Naive thymus-derived CD4-positive, alpha-beta T cell (primary cell): Measurements from ENCODE around the gene CETN1. TPM values are rescaled to one million over a fixed set of nuclear protein-coding genes. Genes with fewer than 3 reads are reported as not detected.

Experiments used
- ATAC-seq: fragments of 150-1000 bp; cut with Tn5 transposase; 2 replicates; pipeline ENCODE4 v1.10.0; 2021; ENCODE audit warnings: mild to moderate bottlenecking, moderate library complexity
- CTCF ChIA-PET: fragments of 350-600 bp; sonication (Branson Sonifier 250); formaldehyde crosslinking; loops from one replicate; lab custom pipeline; 2021; ENCODE audit warnings: antibody characterized with exemption; lab: Charles Lee
- POLR2A ChIA-PET: fragments of 350-600 bp; sonication (Branson Sonifier 250); formaldehyde crosslinking; loops from one replicate; lab custom pipeline; 2021; ENCODE audit warnings: antibody characterized with exemption, inconsistent platforms; lab: Charles Lee
- DNase-seq, 9 donors: peaks; one replicate each; pipeline versions ENCODE4 v3.0.0 to v3.0.0-alpha.2; 2020 to 2022; ENCODE audit warnings: mixed read lengths in 1 of 9
- H3K27ac ChIP-seq: one replicate; pipeline ENCODE4 v1.7.0; 2013; ENCODE audit warnings: mild to moderate bottlenecking, low read depth, low read length, moderate library complexity
- H3K27me3 ChIP-seq, 2 donors: one replicate each; pipeline ENCODE4 v1.7.0; 2013; ENCODE audit warnings: low read length in 2 of 2, mild to moderate bottlenecking in 2 of 2, moderate library complexity in 2 of 2; ENCODE audit not compliant: control insufficient read depth in 2 of 2, insufficient read depth in 2 of 2
- H3K36me3 ChIP-seq, 3 experiments: 1 replicate in 2 of 3; 2 replicates in 1 of 3; pipeline ENCODE4 v1.7.0; 2013; ENCODE audit warnings: low read length in 3 of 3, mild to moderate bottlenecking in 3 of 3, moderate library complexity in 1 of 3; ENCODE audit not compliant: insufficient read depth in 3 of 3, control insufficient read depth in 2 of 3
- H3K4me1 ChIP-seq, 2 donors: one replicate each; pipeline ENCODE4 v1.7.0; 2013; ENCODE audit warnings: low read length in 2 of 2, mild to moderate bottlenecking in 2 of 2, moderate library complexity in 1 of 2; ENCODE audit not compliant: control insufficient read depth in 2 of 2, insufficient read depth in 2 of 2
- H3K4me3 ChIP-seq: 2 replicates; pipeline ENCODE4 v1.7.0; 2013; ENCODE audit warnings: mild to moderate bottlenecking, low read length
- H3K9me3 ChIP-seq, 3 experiments: 1 replicate in 2 of 3; 2 replicates in 1 of 3; pipeline ENCODE4 v1.7.0; 2013; ENCODE audit warnings: low read length in 3 of 3; ENCODE audit not compliant: control insufficient read depth in 2 of 3
- H3K27ac Mint-ChIP-seq, 9 donors: one replicate each; pipeline ENCODE4 v1.8.0; 2020 to 2022; ENCODE audit warnings: mixed read lengths in 9 of 9, mild to moderate bottlenecking in 8 of 9, moderate library complexity in 5 of 9, inconsistent platforms in 2 of 9
- H3K27me3 Mint-ChIP-seq, 5 donors: one replicate each; pipeline ENCODE4 v1.8.0; 2021 to 2022; ENCODE audit warnings: mixed read lengths in 5 of 5, mild to moderate bottlenecking in 1 of 5
- H3K36me3 Mint-ChIP-seq, 5 donors: one replicate each; pipeline ENCODE4 v1.8.0; 2020 to 2022; ENCODE audit warnings: mixed read lengths in 5 of 5, mild to moderate bottlenecking in 3 of 5, inconsistent platforms in 1 of 5
- H3K4me1 Mint-ChIP-seq, 7 donors: one replicate each; pipeline ENCODE4 v1.8.0; 2020 to 2022; ENCODE audit warnings: mixed read lengths in 7 of 7, mild to moderate bottlenecking in 3 of 7, inconsistent platforms in 1 of 7
- H3K4me3 Mint-ChIP-seq, 10 donors: one replicate each; pipeline ENCODE4 v1.8.0; 2020 to 2022; ENCODE audit warnings: mild to moderate bottlenecking in 10 of 10, mixed read lengths in 10 of 10, moderate library complexity in 6 of 10, inconsistent platforms in 2 of 10
- H3K9me3 Mint-ChIP-seq, 11 donors: one replicate each; pipeline ENCODE4 v1.8.0; 2020 to 2022; ENCODE audit warnings: mixed read lengths in 11 of 11, mild to moderate bottlenecking in 4 of 11, inconsistent platforms in 1 of 11, moderate library complexity in 1 of 11
- intact Hi-C, 2 donors: fragments of 100-400 bp; cut with micrococcal nuclease; formaldehyde crosslinking; loops; one replicate each; pipeline ENCODE4 v1.15.1; 2023
- polyA plus RNA-seq, 2 donors: library from polyadenylated mRNA; unstranded; fragments of 300-500 nt; fragmentation: Illumina TruSeq; gene quantifications; one replicate each; pipeline ENCODE4 v1.2.3, GENCODE V29; 2021
- total RNA-seq, 6 experiments: library from RNA in 5 of 6; stranded (reverse) in 5 of 6; gene quantifications; 1 replicate in 5 of 6; 2 replicates in 1 of 6; pipeline ENCODE4 v1.2.3 and lab custom pipeline; 2021 to 2026

Gene CETN1
- total and polyA plus RNA-seq, 7 experiments from 2014 or later = not detected

DNA sequence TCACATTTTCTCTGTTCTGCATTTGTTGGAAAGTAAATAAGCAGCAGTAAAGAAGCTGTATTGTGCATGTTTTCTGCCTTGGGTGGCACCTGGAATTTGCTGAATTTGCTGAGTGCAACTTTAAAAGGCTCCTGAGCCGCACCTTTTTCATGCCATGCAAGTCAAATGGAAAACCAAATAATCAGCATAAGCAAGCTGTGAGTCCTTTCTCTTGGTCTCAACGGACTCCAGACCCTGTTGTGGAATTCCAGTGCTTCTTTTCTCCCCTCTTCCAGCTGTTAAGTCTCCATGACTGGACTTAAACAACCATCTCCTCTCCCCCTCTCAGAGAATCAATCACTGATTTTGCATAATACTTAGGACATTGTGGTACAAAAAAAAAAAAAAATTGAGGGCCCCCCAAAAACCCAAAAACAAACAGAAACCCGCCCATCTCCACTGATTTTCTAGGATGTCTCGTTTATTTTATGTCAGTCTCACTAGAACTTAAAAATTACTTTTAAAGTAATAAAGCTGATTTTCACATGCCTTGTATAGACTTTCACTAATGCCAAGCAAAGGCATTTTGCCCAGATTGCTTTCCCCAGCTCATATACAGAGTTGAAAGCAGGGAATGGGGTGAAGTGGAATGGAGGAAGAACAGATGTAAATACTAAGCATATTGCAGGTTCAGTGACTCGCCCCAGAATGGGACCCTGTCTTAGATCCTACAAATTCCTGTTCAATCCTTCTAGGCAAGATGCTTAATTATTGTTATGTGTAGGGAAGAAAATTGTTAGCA, 5.1 kb upstream of the CETN1 start:
- Mint-ChIP-seq H3K4me3 (no peak overlapping the region), H3K9me3 (peaks cover 0 to 3% (median 0%) of the 10 kb centered on the region in 11 donors), H3K27ac (no peak overlapping the region), H3K4me1 (no peaks in the 10 kb centered on the region), H3K36me3 (no peaks in the 10 kb centered on the region), H3K27me3 (peaks cover 0 to 19% (median 13%) of the 10 kb centered on the region in 5 donors)
- no peaks in the 10 kb centered on the region for H3K4me1 ChIP-seq
- H3K27me3 ChIP-seq = no peaks in the 10 kb centered on the region
- intact Hi-C loops = no loop called here
- DNase-seq (no peak), ATAC-seq (no peak)
- no peak overlapping the region for H3K27ac ChIP-seq
- no peaks in the 10 kb centered on the region for H3K36me3 ChIP-seq
- ChIA-PET POLR2A (no interaction called here), CTCF (no interaction called here)
- no peaks in the 10 kb centered on the region for H3K9me3 ChIP-seq
- H3K4me3 ChIP-seq = no peak overlapping the region

- no peaks in the 10 kb centered on the region for H3K36me3 Mint-ChIP-seq
- H3K27me3 ChIP-seq = no peaks in the 10 kb centered on the region
- H3K27me3 Mint-ChIP-seq = peaks cover 0 to 20% (median 16%) of the 10 kb centered on the region in 5 donors
- ChIA-PET POLR2A (no interaction called here), CTCF (no interaction called here)
- intact Hi-C loops = no loop called here
- no peak overlapping the region for H3K27ac Mint-ChIP-seq
- peaks cover 0 to 3% (median 0%) of the 10 kb centered on the region in 11 donors for H3K9me3 Mint-ChIP-seq
- H3K36me3 ChIP-seq = no peaks in the 10 kb centered on the region
- ATAC-seq (no peak), DNase-seq (no peak)
- no peaks in the 10 kb centered on the region for H3K9me3 ChIP-seq
- H3K4me3 ChIP-seq = no peak overlapping the region
- no peaks in the 10 kb centered on the region for H3K4me1 ChIP-seq
- no peak overlapping the region for H3K4me3 Mint-ChIP-seq
- H3K27ac ChIP-seq = no peak overlapping the region
- H3K4me1 Mint-ChIP-seq = no peaks in the 10 kb centered on the region
Measured at GRCh38 chr18:576924-577323, 3.3 kb upstream of the CETN1 start.

GRCh38 chr18:577643-578375, 2.4 kb upstream of the CETN1 start:
- peaks cover 0 to 3% (median 0%) of the 10 kb centered on the region in 11 donors for H3K9me3 Mint-ChIP-seq
- Histone ChIP-seq H3K27me3 (no peaks in the 10 kb centered on the region), H3K27ac (no peak overlapping the region), H3K4me3 (no peak overlapping the region), H3K4me1 (no peaks in the 10 kb centered on the region), H3K36me3 (no peaks in the 10 kb centered on the region), H3K9me3 (no peaks in the 10 kb centered on the region)
- peaks cover 0 to 25% (median 23%) of the 10 kb centered on the region in 5 donors for H3K27me3 Mint-ChIP-seq
- POLR2A ChIA-PET = no interaction called here
- no peak overlapping the region for H3K4me3 Mint-ChIP-seq
- H3K36me3 Mint-ChIP-seq = no peaks in the 10 kb centered on the region
- intact Hi-C loops = no loop called here
- CTCF ChIA-PET = no interaction called here
- DNase-seq (no peak), ATAC-seq (no peak)
- H3K27ac Mint-ChIP-seq = no peak overlapping the region
- no peaks in the 10 kb centered on the region for H3K4me1 Mint-ChIP-seq

DNA sequence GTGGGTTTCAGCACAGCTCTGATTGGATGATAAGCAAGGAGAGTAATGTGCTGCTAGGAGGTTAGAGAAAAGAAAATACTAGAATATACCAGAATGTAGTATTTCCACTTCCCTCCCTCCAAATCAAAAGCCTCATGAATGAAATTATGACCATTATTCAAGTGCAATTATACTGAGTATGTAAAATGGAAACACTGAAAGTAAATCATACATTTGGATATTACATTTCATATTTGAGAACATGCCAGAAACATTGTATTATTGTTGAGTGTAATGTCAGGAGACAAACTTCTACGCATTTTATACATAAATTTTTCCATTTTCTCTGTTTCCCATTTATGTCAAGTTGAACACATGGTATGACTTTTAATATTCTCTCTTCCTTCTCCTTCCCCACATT, 942 bp upstream of the CETN1 start:
- H3K27ac Mint-ChIP-seq = no peak overlapping the region
- no peak overlapping the region for H3K4me3 ChIP-seq

DNA sequence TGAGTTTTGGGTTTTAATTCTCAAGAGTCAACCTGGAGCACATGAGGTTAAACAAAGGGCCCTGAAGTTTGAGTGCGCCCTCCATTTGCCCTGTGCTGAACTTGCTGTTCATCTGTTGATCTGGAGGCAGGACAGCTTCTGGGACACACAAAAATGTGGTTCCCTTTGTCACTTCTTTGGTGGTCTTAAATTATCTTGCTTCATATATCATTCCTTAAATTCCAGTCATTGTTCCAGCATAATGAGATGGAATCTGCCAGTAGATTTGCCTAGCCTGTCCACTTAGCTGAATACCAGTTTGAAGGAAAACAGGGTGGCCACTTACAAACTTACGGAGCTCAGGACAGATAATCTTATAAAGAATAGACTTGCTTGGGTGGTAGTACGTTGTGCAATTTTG, 916 bp downstream of the CETN1 start:
- Histone ChIP-seq H3K9me3 (no peaks in the 10 kb centered on the region), H3K36me3 (no peaks in the 10 kb centered on the region), H3K27ac (no peak overlapping the region), H3K27me3 (no peaks in the 10 kb centered on the region), H3K4me3 (no peak overlapping the region), H3K4me1 (no peaks in the 10 kb centered on the region)
- CTCF ChIA-PET = interaction anchor here (0.6 kb wide), 1 partner anchor 1278 kb away, joined by 3 read pairs; no protein-coding TSS in a partner anchor
- no peak overlapping the region for H3K27ac Mint-ChIP-seq
- H3K4me1 Mint-ChIP-seq = no peaks in the 10 kb centered on the region
- no peak overlapping the region for H3K4me3 Mint-ChIP-seq
- H3K9me3 Mint-ChIP-seq = peaks cover 0 to 3% (median 0%) of the 10 kb centered on the region in 11 donors
- no peak for DNase-seq
- POLR2A ChIA-PET = no interaction called here
- no peaks in the 10 kb centered on the region for H3K36me3 Mint-ChIP-seq
- no peak for ATAC-seq
- peaks cover 0 to 23% (median 20%) of the 10 kb centered on the region in 5 donors for H3K27me3 Mint-ChIP-seq
- intact Hi-C loops = no loop called here

More for the DNA sequence above, 942 bp upstream of the CETN1 start:
- peaks cover 0 to 3% (median 0%) of the 10 kb centered on the region in 11 donors for H3K9me3 Mint-ChIP-seq
- H3K4me1 ChIP-seq = no peaks in the 10 kb centered on the region
- no peaks in the 10 kb centered on the region for H3K36me3 Mint-ChIP-seq
- ChIA-PET POLR2A (no interaction called here), CTCF (no interaction called here)
- intact Hi-C loops = no loop called here
- no peaks in the 10 kb centered on the region for H3K27me3 ChIP-seq
- no peak for ATAC-seq
- H3K27me3 Mint-ChIP-seq = peaks cover 0 to 28% (median 26%) of the 10 kb centered on the region in 5 donors
- no peaks in the 10 kb centered on the region for H3K4me1 Mint-ChIP-seq
- DNase-seq = no peak
- no peak overlapping the region for H3K4me3 Mint-ChIP-seq
- no peak overlapping the region for H3K27ac ChIP-seq
- no peaks in the 10 kb centered on the region for H3K9me3 ChIP-seq
- no peaks in the 10 kb centered on the region for H3K36me3 ChIP-seq

GRCh38 chr18:582465-582864, 2.3 kb downstream of the CETN1 start:
- H3K9me3 ChIP-seq = no peaks in the 10 kb centered on the region
- ChIA-PET CTCF (no interaction called here), POLR2A (no interaction called here)
- Mint-ChIP-seq H3K4me3 (no peak overlapping the region), H3K36me3 (no peaks in the 10 kb centered on the region), H3K27me3 (peaks cover 0 to 22% (median 13%) of the 10 kb centered on the region in 5 donors), H3K27ac (no peak overlapping the region), H3K4me1 (no peaks in the 10 kb centered on the region), H3K9me3 (peaks cover 0 to 1% (median 0%) of the 10 kb centered on the region in 11 donors)
- DNase-seq (no peak), ATAC-seq (no peak)
- no peak overlapping the region for H3K4me3 ChIP-seq
- intact Hi-C loops = no loop called here
- H3K27me3 ChIP-seq = no peaks in the 10 kb centered on the region
- no peaks in the 10 kb centered on the region for H3K4me1 ChIP-seq
- H3K36me3 ChIP-seq = no peaks in the 10 kb centered on the region
- H3K27ac ChIP-seq = no peak overlapping the region
